GM20431 (cell line): ENCODE measurements around the gene SART3.
"Not testable (repeated sequence)": the region's sequence is repeated elsewhere in the genome, so short reads cannot be mapped to it uniquely, and the experiment has no call there.

Experiments used
- in situ Hi-C: fragments of 300-500 bp; cut with MseI, MboI; formaldehyde crosslinking; loops from one replicate; pipeline ENCODE4 v1.15.0; 2020; ENCODE audit warnings: low sequenced_read_pairs; ENCODE audit not compliant: unreplicated experiment

SART3 gene

GRCh38 chr12:108566452-108566851 is 5.5 kb upstream of the SART3 start:
- in situ Hi-C loops: loop anchor here (10.0 kb wide), 1 partner anchor 48 kb away; no protein-coding TSS in a partner anchor

DNA sequence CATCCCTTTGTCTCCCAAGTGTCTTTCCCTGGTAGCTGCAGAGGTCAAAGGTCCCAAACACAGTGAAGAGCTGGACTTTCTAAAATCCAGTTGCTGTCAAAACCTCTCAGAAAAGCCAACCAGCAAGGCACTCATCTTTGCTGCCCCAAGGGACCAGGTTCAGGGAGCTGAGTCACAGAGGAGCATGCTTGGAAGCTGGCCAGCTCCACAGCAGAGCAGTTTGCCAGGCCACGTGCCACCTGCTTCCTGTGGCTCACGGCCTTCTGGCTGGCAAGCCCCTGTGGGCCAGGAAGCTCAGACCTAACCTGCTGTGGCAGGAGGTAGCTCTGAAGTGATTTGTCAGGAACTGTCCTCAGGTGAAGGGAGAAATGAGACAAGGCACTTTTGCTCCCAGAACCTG is 5.0 kb upstream of the SART3 start:
- in situ Hi-C loops: loop anchor here (10.0 kb wide), 1 partner anchor 49 kb away; no protein-coding TSS in a partner anchor

DNA sequence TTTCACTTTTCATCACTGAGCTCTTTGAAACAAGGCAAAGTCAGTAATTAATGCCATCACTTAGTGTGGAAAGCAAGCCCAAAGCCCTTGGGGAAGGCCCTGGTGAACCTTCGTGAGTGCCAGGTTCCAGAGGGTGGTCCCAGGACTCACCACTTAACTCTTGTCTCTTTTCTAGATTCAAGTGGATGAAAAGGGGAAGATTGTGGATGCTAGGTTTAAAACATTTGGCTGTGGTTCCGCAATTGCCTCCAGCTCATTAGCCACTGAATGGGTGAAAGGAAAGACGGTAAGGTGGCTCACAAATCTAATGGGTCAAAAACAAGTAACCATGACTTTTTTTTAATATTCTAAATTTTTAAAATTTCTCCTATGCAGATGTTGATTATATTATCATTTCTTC is 4.2 kb upstream of the SART3 start:
- in situ Hi-C loops: loop anchor here (10.0 kb wide), 1 partner anchor 50 kb away; no protein-coding TSS in a partner anchor

DNA sequence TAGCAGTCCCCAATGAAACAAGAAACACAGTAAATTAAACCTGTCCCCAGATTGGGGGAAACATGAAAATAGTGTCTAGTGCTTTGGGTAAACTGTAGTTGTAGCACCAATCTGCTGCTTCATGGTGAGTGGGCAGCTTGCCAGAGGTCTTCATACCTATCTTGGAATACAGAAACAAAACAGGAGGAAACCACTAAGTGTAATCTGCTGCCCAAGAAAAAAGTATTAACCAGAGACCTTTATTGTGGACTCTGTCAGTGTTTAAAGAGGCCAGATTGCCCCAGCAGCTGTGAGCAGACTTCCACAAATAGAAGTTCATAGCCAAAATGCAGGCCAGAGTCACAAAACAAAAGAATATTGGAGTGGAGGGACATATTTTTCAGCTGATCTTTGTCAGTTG is 3.8 kb upstream of the SART3 start:
- in situ Hi-C loops: loop anchor here (10.0 kb wide), 1 partner anchor 50 kb away; no protein-coding TSS in a partner anchor

DNA sequence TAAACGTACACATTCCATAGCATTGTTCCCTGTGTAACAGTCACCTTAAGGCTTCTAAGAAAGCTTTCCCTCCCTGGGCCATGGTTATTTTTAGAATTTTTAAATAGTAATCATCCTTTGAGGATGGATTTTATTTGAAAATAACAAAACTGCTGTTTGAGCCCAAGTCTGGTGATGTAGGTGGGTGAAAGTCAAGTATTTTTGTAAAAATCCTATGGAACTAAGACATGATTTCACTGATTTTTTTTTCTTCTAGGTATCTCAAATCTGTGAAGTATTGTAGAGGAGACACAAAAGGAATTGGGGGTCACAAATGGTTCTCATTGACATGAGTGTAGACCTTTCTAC is 2.8 kb upstream of the SART3 start:
- in situ Hi-C loops: loop anchor here (10.0 kb wide), 1 partner anchor 51 kb away; no protein-coding TSS in a partner anchor

DNA sequence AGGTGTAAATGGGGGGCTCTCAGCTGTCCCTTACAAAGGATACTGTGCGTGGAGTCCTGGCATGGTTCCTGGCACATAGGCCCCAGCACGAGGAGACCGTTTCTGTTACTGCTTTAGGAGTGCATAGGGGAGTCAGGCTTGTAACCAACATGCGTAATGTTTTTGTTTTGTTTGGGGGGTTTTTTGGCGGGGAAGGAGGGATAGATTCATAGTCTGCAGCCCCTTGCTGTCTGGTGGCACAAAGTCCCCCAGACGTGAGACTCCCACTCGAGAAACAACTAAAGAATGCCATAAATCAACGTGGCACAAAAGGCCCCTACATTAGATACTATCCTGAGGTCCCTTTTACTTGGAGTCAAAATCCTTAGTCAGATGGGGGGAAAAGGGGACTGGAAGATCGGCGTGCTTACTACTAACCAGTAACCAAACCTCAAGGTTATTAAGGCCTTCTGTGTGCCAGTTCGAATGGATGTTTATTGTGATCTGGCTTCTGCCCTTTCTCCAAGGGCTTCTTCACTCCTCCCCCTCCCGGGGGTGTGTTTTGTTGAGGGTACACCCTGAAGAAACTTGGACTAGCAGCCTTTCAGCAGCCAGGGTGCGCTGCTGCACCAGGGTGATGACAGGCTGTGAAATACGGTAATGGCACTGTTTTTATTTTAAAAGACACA is 2.3 kb upstream of the SART3 start:
- in situ Hi-C loops: loop anchor here (10.0 kb wide), 1 partner anchor 52 kb away; no protein-coding TSS in a partner anchor

DNA sequence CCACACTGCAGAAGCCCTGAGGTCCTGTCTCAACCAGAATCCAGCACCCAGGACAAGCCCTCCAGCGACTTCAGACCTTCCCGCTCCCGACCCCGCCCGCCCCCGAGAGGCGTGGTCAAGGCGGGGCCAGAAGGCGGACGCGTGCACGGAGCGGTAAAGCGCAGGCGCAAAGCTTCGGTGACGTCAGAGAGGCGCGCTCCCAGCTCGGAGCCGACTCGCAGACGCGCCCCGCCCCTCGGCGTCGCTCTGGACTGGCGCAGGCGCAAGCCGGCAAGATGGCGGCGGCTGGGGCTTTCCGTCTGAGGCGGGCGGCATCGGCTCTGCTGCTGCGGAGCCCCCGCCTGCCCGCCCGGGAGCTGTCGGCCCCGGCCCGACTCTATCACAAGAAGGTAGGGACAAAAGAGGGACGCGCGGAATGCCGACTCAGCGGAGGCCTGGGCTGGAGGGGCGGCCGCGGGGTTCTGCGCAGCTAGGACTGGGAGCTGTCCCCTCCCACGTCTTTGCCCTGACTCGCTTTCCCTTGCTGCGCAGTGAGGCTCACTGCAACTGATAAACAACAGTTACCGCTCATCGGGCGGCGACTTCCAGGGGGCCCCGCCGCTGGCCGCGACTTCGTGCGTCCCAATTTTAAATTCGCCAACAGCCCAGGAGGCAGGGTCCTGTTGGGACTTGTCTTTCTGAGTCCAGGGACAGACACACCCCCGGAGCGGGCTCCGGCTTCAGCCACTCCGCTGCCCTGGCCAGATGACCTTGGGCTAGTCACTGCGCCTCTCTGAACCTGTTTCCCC is 1.6 kb upstream of the SART3 start, which contains the start of gene ISCU:
Gene ISCU, plus strand, starts transcription at position 249 of the 788 bp plus-strand sequence. Its CDS starts 27 bp downstream, at position 276.
- in situ Hi-C loops: loop anchor here (10.0 kb wide), 1 partner anchor 52 kb away; no protein-coding TSS in a partner anchor

DNA sequence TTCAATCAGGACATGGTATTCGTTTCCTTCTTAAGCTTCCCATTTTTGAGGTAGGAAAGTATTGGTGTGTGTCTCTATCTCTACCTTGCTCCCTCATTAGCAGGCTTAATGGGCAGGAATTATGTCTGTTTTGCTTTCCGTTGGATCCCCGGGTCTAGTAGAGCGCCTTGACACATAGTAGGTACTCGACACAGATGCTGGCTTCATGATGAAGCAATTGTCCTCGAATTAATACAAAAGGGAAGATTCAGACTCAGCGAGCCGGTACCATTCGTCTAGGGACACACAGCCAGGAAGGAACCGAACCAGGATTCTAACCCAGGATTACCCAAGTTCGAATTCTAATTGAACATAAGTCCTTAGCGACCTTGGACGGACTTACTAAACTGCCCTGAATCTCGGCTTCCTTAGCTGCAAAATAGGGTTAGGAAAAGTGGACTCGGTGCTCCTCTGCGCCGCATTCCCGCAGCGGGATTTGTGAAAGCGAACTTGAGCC is 927 bp upstream of the SART3 start:
- in situ Hi-C loops: loop anchor here (10.0 kb wide), 1 partner anchor 53 kb away; no protein-coding TSS in a partner anchor

DNA sequence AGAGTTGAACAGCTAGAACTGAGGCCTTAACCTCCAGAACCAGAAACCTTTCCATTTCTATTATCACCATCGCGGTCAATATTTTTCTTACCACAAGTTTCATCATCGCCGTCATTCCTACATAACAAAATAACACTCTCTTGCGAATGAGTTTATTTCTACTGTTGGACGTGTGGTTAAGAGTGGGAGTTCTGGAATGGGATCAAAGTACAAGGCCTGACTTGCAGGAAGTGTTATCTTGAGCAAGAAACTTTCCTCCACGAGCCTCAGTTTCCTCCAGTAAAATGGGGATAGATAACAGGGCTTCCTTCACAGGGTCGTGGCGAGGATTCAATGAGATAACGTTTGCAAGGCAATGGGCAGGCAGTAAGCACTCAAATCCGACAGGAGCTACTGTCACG is 652 bp downstream of the SART3 start:
- in situ Hi-C loops: loop anchor here (10.0 kb wide), 1 partner anchor 54 kb away; no protein-coding TSS in a partner anchor

DNA sequence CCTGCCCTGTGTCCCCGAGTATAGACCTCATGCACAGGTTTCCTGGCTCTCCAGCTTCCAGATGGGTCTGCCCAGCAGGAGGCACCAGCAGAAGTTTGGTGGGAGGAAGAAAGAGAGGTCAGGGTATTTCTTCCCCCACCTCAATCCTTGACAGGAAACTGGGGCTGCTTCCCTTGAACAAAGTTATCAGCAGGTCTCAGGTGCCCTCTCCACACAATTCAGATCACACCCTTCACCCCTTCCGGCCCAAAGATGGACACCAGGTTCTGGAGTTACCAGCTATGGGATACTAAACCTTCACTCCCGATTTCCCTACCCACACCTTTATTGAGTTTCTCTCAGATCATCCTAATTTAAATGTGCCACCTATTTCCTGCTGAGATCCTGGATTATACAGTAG is 1.2 kb downstream of the SART3 start:
- in situ Hi-C loops: loop anchor here (10.0 kb wide), 1 partner anchor 55 kb away; no protein-coding TSS in a partner anchor

DNA sequence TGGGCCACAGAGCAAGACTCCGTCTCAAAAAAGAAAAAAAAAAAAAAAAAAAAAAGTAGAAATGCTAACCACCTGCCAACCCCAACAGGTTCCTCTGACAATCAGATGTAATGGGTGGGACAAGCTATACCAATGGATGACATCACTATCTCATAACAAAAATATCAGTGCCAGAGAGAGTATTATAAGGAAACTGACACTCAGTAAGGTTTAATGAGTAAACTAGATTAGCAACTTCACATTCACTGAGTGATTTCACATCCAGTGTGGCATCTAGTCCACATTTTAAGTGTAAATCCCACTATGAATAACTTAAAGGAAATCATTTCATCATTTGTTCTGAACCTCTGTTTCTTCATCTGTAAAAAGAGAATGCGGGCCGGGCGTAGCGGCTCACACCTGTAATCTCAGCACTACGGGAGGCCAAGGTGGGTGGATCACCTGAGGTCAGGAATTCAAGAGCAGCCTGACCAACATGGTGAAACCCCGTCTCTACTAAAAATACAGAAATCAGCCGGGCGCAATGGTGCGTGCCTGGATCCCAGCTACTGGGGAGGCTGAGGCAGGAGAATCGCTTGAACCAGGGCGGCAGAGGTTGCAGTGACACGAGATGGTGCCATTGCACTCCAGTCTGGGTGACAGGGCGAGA is 1.8 kb downstream of the SART3 start:
- in situ Hi-C loops: no loop called here

DNA sequence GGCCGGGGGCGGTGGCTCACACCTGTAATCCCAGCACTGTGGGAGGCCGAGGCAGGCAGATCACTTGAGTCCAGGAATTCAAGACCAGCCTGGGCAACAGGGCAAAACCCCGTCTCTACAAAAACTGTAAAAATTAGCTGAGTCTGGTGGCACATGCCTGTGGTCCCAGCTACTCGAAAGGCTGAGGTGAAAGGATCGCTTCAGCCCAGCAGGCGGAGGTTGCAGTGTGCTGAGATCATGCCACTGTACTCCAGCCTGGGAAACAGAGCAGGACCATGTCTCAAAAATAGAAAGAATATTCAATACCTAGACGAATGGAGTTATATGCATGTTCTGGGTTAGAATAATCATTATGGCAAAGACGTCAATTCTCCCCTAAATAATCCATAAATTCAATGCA is 5.6 kb downstream of the SART3 start:
- in situ Hi-C loops: not testable (repeated sequence)

- in situ Hi-C loops: no loop called here
Observed at GRCh38 chr12:108553799-108554198, 7.2 kb downstream of the SART3 start.

- in situ Hi-C loops: no loop called here
Observed at GRCh38 chr12:108551535-108551934, 9.4 kb downstream of the SART3 start.

GRCh38 chr12:108548954-108549521 is 11.9 kb downstream of the SART3 start:
- in situ Hi-C loops: no loop called here

- in situ Hi-C loops: no loop called here
Observed at GRCh38 chr12:108547686-108548085, 13.3 kb downstream of the SART3 start.

- in situ Hi-C loops: no loop called here
Observed at GRCh38 chr12:108543652-108544051, 17.3 kb downstream of the SART3 start.

GRCh38 chr12:108542320-108542719 is 18.7 kb downstream of the SART3 start:
- in situ Hi-C loops: no loop called here

GRCh38 chr12:108538616-108539195 is 22.3 kb downstream of the SART3 start:
- in situ Hi-C loops: no loop called here

DNA sequence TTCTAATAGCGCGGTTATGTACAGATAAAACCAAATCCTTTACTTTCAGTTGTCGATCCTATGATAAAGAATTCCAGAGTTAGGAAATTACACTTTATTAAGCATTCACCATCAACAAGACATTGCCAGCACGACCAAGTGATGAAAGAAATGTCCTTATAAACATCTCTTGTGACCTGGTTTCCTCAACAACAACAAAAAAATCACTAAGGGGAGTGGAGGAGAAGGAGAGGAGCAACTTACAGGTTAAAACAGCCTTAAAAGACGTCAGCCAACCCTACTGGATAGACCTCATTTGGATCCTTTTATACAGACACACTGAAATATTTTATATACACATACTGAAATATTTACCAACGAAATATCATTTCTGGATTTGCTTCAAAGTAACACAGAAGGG is 22.8 kb downstream of the SART3 start:
- in situ Hi-C loops: no loop called here
